Bronchial epithelial cell (primary cell): ENCODE results near the gene RBM19. TPM values are rescaled to one million over a fixed set of nuclear protein-coding genes. Genes with fewer than 3 reads are reported as not detected.

Experiments
- DNase-seq: peaks from one replicate; pipeline ENCODE4 v3.0.0-alpha.2; 2010; ENCODE audit warnings: low read depth
- FAIRE-seq: peaks from 2 replicates; lab custom pipeline; 2011; peaks lifted over from hg19 to GRCh38; lab: Jason Lieb, UNC
- H3K27me3 ChIP-seq: 2 replicates; pipeline ENCODE4 v1.5.1; 2011; ENCODE audit warnings: low read length; ENCODE audit not compliant: control insufficient read depth, insufficient read depth
- H3K36me3 ChIP-seq: 2 replicates; pipeline ENCODE4 v1.5.1; 2011; ENCODE audit warnings: low read length; ENCODE audit not compliant: control insufficient read depth, insufficient read depth
- H3K4me3 ChIP-seq: 2 replicates; pipeline ENCODE4 v1.5.1; 2011; ENCODE audit warnings: mild to moderate bottlenecking, low read depth, low read length, control low read depth
- CTCF ChIP-seq: IDR thresholded peaks from 2 replicates; pipeline ENCODE4 v1.5.1; 2011; ENCODE audit warnings: mild to moderate bottlenecking, moderate library complexity, low read length, control low read depth, inconsistent platforms; ENCODE audit not compliant: insufficient read depth, severe bottlenecking
- total RNA-seq: library from RNA; depleted of rRNA; stranded (reverse); fragments of >200 nt; gene quantifications from 2 replicates; pipeline ENCODE4 v1.2.1, GENCODE V29; 2014

RBM19 gene
- total RNA-seq, 1 donor from 2014 or later: 19.0 TPM

- no peak for DNase-seq
- Histone ChIP-seq H3K4me3 (no peak overlapping the region), H3K27me3 (no peaks in the 10 kb centered on the region), H3K36me3 (peaks cover 4% of the 10 kb centered on the region)
- no peak for TF ChIP-seq CTCF
- FAIRE-seq: peak; percentile 58
Measured at GRCh38 chr12:113845900-113846674, 120.0 kb downstream of the RBM19 start.

GRCh38 chr12:113844495-113845210, 121.5 kb downstream of the RBM19 start:
- FAIRE-seq (no peak), DNase-seq (no peak)
- Histone ChIP-seq H3K27me3 (no peaks in the 10 kb centered on the region), H3K4me3 (no peak overlapping the region), H3K36me3 (peaks cover 6% of the 10 kb centered on the region)
- no peak for TF ChIP-seq CTCF

GRCh38 chr12:113842699-113843098, 123.4 kb downstream of the RBM19 start:
- no peak overlapping the region for H3K4me3 ChIP-seq
- no peak for FAIRE-seq
- no peak for DNase-seq
- peaks cover 6% of the 10 kb centered on the region for H3K36me3 ChIP-seq
- no peak for TF ChIP-seq CTCF
- no peaks in the 10 kb centered on the region for H3K27me3 ChIP-seq

GRCh38 chr12:113841786-113842185, 124.3 kb downstream of the RBM19 start:
- DNase-seq (no peak), FAIRE-seq (peak; percentile 18)
- Histone ChIP-seq H3K27me3 (no peaks in the 10 kb centered on the region), H3K4me3 (no peak overlapping the region), H3K36me3 (peaks cover 6% of the 10 kb centered on the region)
- no peak for TF ChIP-seq CTCF

- Histone ChIP-seq H3K4me3 (no peak overlapping the region), H3K27me3 (no peaks in the 10 kb centered on the region), H3K36me3 (peaks cover 6% of the 10 kb centered on the region)
- FAIRE-seq (no peak), DNase-seq (no peak)
- no peak for TF ChIP-seq CTCF
Measured at GRCh38 chr12:113840401-113841042, 125.6 kb downstream of the RBM19 start.
